Gastroesophageal sphincter (tissue), 3 donors: ENCODE results near the gene KDM2B.

Experiments used
- CTCF ChIP-seq, 4 experiments: fragments of 200-600 bp in 2 of 4; fragments of 450-650 bp in 2 of 4; sonication (generic) in 1 of 4; IDR thresholded peaks; one replicate each; pipeline ENCODE4 v1.5.1; 2017 to 2019; ENCODE audit warnings: antibody characterized with exemption in 4 of 4, mild to moderate bottlenecking in 2 of 4, moderate library complexity in 2 of 4
- EP300 ChIP-seq: sonication (generic); formaldehyde crosslinking; IDR thresholded peaks from one replicate; pipeline ENCODE4 v1.6.1; 2017; ENCODE audit warnings: antibody characterized with exemption, mild to moderate bottlenecking
- POLR2A ChIP-seq, 2 donors: fragments of 450-650 bp; IDR thresholded peaks; one replicate each; pipeline ENCODE4 v1.6.1; 2017; ENCODE audit warnings: antibody characterized with exemption in 2 of 2, mild to moderate bottlenecking in 2 of 2, moderate library complexity in 1 of 2
- POLR2AphosphoS5 ChIP-seq: sonication (generic); formaldehyde crosslinking; IDR thresholded peaks from one replicate; pipeline ENCODE4 v1.6.1; 2017; ENCODE audit warnings: antibody characterized with exemption

DNA sequence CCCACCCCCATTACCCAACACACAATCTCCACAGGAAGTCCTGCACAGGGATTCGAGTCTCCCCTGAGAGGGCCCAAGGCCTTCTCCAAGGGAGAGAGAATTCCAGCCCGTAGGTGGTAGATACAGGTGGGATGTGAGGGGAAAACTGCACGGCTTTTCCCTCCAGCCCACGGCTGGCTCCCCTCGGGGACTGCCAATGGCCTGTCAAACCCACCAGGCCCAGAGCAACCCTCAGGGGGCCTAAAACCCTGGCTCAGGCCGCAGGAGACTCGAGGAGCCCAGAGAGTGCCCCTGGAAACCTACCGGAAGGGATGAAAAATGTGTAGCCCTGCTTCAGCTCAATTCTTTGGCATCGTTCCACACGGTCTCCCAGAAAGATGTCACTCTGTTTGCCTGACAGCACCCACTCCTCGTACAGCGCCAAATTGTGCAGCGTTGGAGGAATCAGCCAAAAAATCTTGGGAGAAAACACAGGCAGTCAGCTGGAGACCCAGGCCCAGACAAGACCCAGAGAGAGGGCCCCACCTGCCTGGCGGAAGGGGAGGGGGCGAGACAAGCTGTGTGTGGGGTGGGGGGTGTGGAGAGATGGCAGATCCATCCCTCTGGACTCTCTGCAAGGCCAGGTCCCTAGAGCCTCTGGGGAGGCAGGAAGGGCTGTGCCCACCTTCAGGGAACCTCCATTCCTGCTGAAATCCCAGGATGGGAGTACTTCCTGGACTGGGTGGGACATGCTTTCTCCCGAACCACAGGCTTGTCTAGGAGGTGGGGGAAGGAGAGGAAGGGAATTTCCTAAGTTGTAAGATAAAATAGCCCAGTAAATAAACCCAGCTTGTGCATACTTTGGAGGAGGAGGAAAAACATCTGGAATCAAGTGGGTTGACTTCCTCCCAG is 48.1 kb downstream of the KDM2B start:
- no peak for TF ChIP-seq CTCF (IDR thresholded peaks at IDR 0.05)
- no peak for TF ChIP-seq POLR2A (IDR thresholded peaks at IDR 0.05)
- no peak for TF ChIP-seq POLR2AphosphoS5
- no peak for TF ChIP-seq EP300
